WTC11 (cell line): ENCODE data around the gene IGFALS. TPM values are rescaled to one million over a fixed set of nuclear protein-coding genes. Genes with fewer than 3 reads are reported as not detected.

Source experiments
- ATAC-seq: fragments of 200-7000 bp; cut with Tn5 transposase; 2 replicates; pipeline ENCODE4 v1.10.0; 2021; ENCODE audit warnings: mild to moderate bottlenecking, moderate library complexity
- CTCF ChIA-PET: fragments of 300-600 bp; sonication (Branson Sonifier 250); formaldehyde crosslinking; loops from one replicate; lab custom pipeline; 2021; ENCODE audit warnings: antibody characterized with exemption; lab: Charles Lee
- POLR2A ChIA-PET: fragments of 350-600 bp; sonication (Branson Sonifier 250); formaldehyde crosslinking; loops from one replicate; lab custom pipeline; 2021; ENCODE audit warnings: antibody characterized with exemption; lab: Charles Lee
- DNase-seq: peaks from one replicate; pipeline ENCODE4 v3.0.0; 2021; ENCODE audit warnings: low spot score
- H3K27ac Mint-ChIP-seq: 2 replicates; pipeline ENCODE4 v1.8.0; 2021; ENCODE audit warnings: mixed read lengths
- H3K27me3 Mint-ChIP-seq: 2 replicates; pipeline ENCODE4 v1.8.0; 2021; ENCODE audit warnings: low read depth, mild to moderate bottlenecking, moderate library complexity, mixed read lengths
- H3K36me3 Mint-ChIP-seq: 2 replicates; pipeline ENCODE4 v1.8.0; 2021; ENCODE audit warnings: mixed read lengths
- H3K4me1 Mint-ChIP-seq: 2 replicates; pipeline ENCODE4 v1.8.0; 2022; ENCODE audit warnings: mixed read lengths
- H3K4me3 Mint-ChIP-seq: 2 replicates; pipeline ENCODE4 v1.8.0; 2021; ENCODE audit warnings: mild to moderate bottlenecking, moderate library complexity, mixed read lengths
- H3K9me3 Mint-ChIP-seq: 2 replicates; pipeline ENCODE4 v1.8.0; 2021; ENCODE audit warnings: mixed read lengths
- CDX4 ChIP-seq: fragments of 250-450 bp; sonication (Bioruptor Pico); IDR thresholded peaks from 2 replicates; pipeline ENCODE4 v1.9.0; 2021; ENCODE audit warnings: moderate library complexity, mild to moderate bottlenecking, inconsistent platforms, borderline replicate concordance
- CTCF ChIP-seq: fragments of 200-600 bp; IDR thresholded peaks from 2 replicates; pipeline ENCODE4 v1.8.0; 2022; ENCODE audit warnings: antibody characterized with exemption
- ERG ChIP-seq: fragments of 250-450 bp; sonication (Bioruptor Pico); IDR thresholded peaks from 2 replicates; pipeline ENCODE4 v1.8.0; 2021; ENCODE audit warnings: mild to moderate bottlenecking
- ESRRA ChIP-seq: sonication (generic); formaldehyde crosslinking; IDR thresholded peaks from 2 replicates; pipeline ENCODE4 v1.8.1; 2022; ENCODE audit warnings: mild to moderate bottlenecking, missing genetic modification reagents, borderline replicate concordance
- FOXK1 ChIP-seq: sonication (generic); formaldehyde crosslinking; IDR thresholded peaks from 2 replicates; pipeline ENCODE4 v1.8.0; 2022; ENCODE audit warnings: mild to moderate bottlenecking, moderate library complexity, missing genetic modification reagents
- IRF2 ChIP-seq: sonication (generic); formaldehyde crosslinking; IDR thresholded peaks from 2 replicates; pipeline ENCODE4 v1.8.0; 2022; ENCODE audit warnings: low read depth, missing genetic modification reagents, borderline replicate concordance
- PREB ChIP-seq: sonication (generic); formaldehyde crosslinking; IDR thresholded peaks from 2 replicates; pipeline ENCODE4 v1.8.1; 2022; ENCODE audit warnings: mild to moderate bottlenecking, missing genetic modification reagents, moderate library complexity, borderline replicate concordance
- RELA ChIP-seq: sonication (generic); formaldehyde crosslinking; IDR thresholded peaks from 2 replicates; pipeline ENCODE4 v1.8.1; 2022; ENCODE audit warnings: missing genetic modification reagents, mild to moderate bottlenecking, borderline replicate concordance
- SMAD3 ChIP-seq: sonication (generic); formaldehyde crosslinking; IDR thresholded peaks from 2 replicates; pipeline ENCODE4 v1.8.0; 2022; ENCODE audit warnings: missing genetic modification reagents, mild to moderate bottlenecking, borderline replicate concordance
- SMAD4 ChIP-seq: sonication (generic); formaldehyde crosslinking; IDR thresholded peaks from 2 replicates; pipeline ENCODE4 v1.8.0; 2022; ENCODE audit warnings: mild to moderate bottlenecking, missing genetic modification reagents
- TCF7 ChIP-seq: sonication (generic); formaldehyde crosslinking; IDR thresholded peaks from 2 replicates; pipeline ENCODE4 v1.8.0; 2022; ENCODE audit warnings: mild to moderate bottlenecking, low read depth, missing genetic modification reagents, moderate library complexity
- USF1 ChIP-seq: sonication (generic); formaldehyde crosslinking; IDR thresholded peaks from 2 replicates; pipeline ENCODE4 v1.8.0; 2022; ENCODE audit warnings: mild to moderate bottlenecking, missing genetic modification reagents
- ZNF121 ChIP-seq: sonication (generic); formaldehyde crosslinking; IDR thresholded peaks from 2 replicates; pipeline ENCODE4 v1.8.0; 2023; ENCODE audit warnings: missing genetic modification reagents
- ZNF317 ChIP-seq: sonication (generic); formaldehyde crosslinking; IDR thresholded peaks from 2 replicates; pipeline ENCODE4 v1.8.1; 2023; ENCODE audit warnings: low read depth, mild to moderate bottlenecking, moderate library complexity, missing genetic modification reagents, borderline replicate concordance
- ZNF416 ChIP-seq: fragments of 250-450 bp; sonication (Bioruptor Pico); IDR thresholded peaks from 2 replicates; pipeline ENCODE4 v1.9.0; 2021; ENCODE audit warnings: mild to moderate bottlenecking, inconsistent platforms
- ZNF671 ChIP-seq: fragments of 250-450 bp; sonication (Bioruptor Pico); IDR thresholded peaks from 2 replicates; pipeline ENCODE4 v1.8.0; 2021; ENCODE audit warnings: mild to moderate bottlenecking
- ZSCAN18 ChIP-seq: fragments of 250-450 bp; sonication (Bioruptor Pico); IDR thresholded peaks from 2 replicates; pipeline ENCODE4 v2.1.2; 2022; ENCODE audit warnings: mild to moderate bottlenecking, moderate library complexity
- total RNA-seq: library from RNA; stranded (reverse); gene quantifications from 3 replicates; pipeline ENCODE4 v1.2.3, GENCODE V29; 2021

The IGFALS gene
- total RNA-seq, 1 experiment from 2014 or later, result not detected

- no peak for TF ChIP-seq ESRRA (CRISPR knock-in tag)
These were observed 14.2 kb downstream of the IGFALS start (continued) for GRCh38 chr16:1779234-1779701.

GRCh38 chr16:1778200-1779179 is 15.0 kb downstream of the IGFALS start:
- CTCF ChIA-PET, result interaction anchor here (1.2 to 1.3 kb wide), 3 partner anchors 15 to 238 kb away, joined by 3 to 4 read pairs (median 3); no protein-coding TSS in a partner anchor
- no peaks in the 10 kb centered on the region for H3K36me3 Mint-ChIP-seq

GRCh38 chr16:1777375-1778199 is 15.9 kb downstream of the IGFALS start:
- Mint-ChIP-seq H3K4me3 (no peak overlapping the region), H3K36me3 (no peaks in the 10 kb centered on the region), H3K27me3 (no peaks in the 10 kb centered on the region), H3K4me1 (peaks cover 7% of the 10 kb centered on the region), H3K9me3 (no peaks in the 10 kb centered on the region), H3K27ac (no peak overlapping the region)
- ChIA-PET POLR2A (no interaction called here), CTCF (interaction anchor here (1.2 to 1.3 kb wide), 3 partner anchors 14 to 239 kb away, joined by 3 to 4 read pairs (median 3); no protein-coding TSS in a partner anchor)
- DNase-seq (no peak), ATAC-seq (no peak)
- no peak for TF ChIP-seq SMAD4 (CRISPR knock-in tag)
- no peak for TF ChIP-seq ZNF317 (CRISPR knock-in tag)
- no peak for TF ChIP-seq ZNF416
- TF ChIP-seq PREB (CRISPR knock-in tag), result no peak
- no peak for TF ChIP-seq ERG (CRISPR knock-in tag)
- no peak for TF ChIP-seq SMAD3 (CRISPR knock-in tag)
- TF ChIP-seq TCF7 (CRISPR knock-in tag), result no peak
- TF ChIP-seq CDX4, result no peak
- no peak for TF ChIP-seq ZSCAN18
- no peak for TF ChIP-seq FOXK1 (CRISPR knock-in tag)
- TF ChIP-seq IRF2 (CRISPR knock-in tag), result no peak
- no peak for TF ChIP-seq USF1 (CRISPR knock-in tag)
- TF ChIP-seq CTCF, result no peak
- no peak for TF ChIP-seq RELA (CRISPR knock-in tag)

More at GRCh38 chr16:1778200-1779179, 15.0 kb downstream of the IGFALS start:
- no peak for DNase-seq
- H3K4me1 Mint-ChIP-seq, result peaks cover 7% of the 10 kb centered on the region
- POLR2A ChIA-PET, result no interaction called here
- H3K27me3 Mint-ChIP-seq, result no peaks in the 10 kb centered on the region
- no peak for ATAC-seq
- H3K27ac Mint-ChIP-seq, result no peak overlapping the region
- TF ChIP-seq ZNF671 (CRISPR knock-in tag) (no peak), ZNF121 (CRISPR knock-in tag) (0 out of 2 replicates have a peak, but pooled peaks have one; percentile 32)
- TF ChIP-seq, all 79 proteins: peak for 1
- H3K9me3 Mint-ChIP-seq, result no peaks in the 10 kb centered on the region
- H3K4me3 Mint-ChIP-seq, result no peak overlapping the region
